HL-60/S4 treated with retinoic acid at 250 ng/mL for 4 days and 3 days (cell line): ENCODE measurements around the gene KIRREL3.

ENCODE experiments used
- in situ Hi-C: fragments of 300-500 bp; cut with MboI; formaldehyde crosslinking; loops from 2 replicates; pipeline ENCODE4 v1.7.0; 2022; ENCODE audit warnings: low sequenced_read_pairs

KIRREL3 gene

DNA sequence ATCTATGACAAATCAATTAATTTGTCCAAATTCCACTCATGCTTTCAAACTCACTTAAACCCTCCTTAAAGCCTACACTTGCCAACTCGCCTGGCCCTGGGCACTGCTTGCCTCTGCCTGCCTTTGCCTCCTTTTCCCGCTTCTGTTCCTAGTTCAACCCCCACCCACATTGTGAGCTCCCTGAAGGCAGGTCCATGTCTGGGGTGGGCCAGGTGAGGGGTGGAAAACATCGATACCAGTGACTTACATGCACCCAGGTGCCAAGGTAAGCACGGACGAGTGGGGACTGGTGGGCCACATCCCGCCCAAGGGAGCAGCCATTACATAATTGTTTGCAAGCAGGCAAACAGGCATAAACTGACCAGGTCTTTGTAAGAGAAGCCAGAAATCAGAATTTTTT lies 498.9 kb downstream of the KIRREL3 start:
- in situ Hi-C loops, result no loop called here

DNA sequence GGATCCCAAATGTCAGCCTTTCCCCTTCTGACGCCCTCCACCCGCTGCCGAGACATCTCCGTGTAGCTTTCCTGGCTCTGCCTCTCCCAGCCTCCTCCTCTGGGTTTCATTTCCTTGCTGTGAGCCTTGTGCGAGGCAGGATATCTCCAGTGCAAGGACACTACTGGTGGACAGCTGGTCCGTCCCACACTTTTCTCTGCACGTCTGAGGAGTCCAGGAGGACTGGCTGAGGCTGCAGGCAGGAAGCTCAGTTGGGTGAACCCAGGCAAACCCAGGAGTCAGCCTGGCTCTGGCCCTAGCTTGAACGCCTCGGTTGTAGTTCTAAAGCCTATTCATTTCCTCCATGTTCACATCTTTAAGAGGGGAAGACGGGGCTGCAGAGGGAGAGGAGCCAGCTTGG lies 499.6 kb downstream of the KIRREL3 start:
- in situ Hi-C loops, result no loop called here

DNA sequence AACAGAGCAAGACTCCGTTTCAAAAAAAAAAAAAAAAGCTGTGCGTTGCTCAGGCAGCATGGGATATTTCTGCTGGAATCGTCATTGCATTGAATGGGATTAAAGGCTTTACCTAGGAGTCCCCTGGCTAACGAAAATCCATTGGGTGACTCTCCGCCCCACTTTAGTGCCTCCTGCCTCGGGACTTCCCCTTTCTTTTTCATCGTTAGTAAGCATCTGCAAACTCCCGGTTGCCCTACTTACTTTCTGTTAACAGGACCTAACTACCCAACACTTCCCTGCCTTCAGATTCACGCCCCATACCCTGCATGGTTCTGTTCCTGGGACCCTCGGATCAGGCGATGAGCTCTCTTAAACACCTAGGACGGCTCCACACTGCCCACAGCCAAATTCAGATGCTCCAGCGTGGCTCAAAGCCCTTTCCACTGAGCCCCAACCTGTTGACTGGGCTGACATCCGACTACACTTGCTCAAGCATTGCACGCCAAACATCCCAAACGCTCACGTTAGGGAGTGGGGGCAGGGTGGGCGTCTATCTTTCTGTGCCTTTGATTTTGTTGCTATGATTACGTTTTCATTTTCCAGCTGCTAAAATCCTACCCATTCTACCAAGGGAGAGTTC lies 501.3 kb downstream of the KIRREL3 start:
- in situ Hi-C loops, result no loop called here

DNA sequence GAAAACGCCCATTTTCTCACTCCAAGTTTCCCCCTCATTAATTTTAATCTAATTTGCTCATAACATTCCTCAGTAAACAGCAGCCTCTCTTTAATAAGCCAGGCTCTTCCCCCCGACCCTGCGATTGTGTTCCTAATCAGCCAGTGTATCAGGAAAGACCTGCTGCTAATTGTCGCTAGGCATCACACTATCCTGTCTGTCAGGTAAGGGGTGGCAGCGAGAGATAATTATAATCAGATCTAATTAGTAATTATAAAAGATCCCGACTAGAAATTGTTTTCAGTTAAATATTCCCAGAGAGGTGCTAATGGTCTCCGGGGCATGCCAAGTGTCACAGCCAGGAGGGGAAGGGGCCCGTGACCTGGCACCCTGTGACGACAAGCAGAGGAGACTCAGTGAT lies 502.3 kb downstream of the KIRREL3 start:
- in situ Hi-C loops, result no loop called here

DNA sequence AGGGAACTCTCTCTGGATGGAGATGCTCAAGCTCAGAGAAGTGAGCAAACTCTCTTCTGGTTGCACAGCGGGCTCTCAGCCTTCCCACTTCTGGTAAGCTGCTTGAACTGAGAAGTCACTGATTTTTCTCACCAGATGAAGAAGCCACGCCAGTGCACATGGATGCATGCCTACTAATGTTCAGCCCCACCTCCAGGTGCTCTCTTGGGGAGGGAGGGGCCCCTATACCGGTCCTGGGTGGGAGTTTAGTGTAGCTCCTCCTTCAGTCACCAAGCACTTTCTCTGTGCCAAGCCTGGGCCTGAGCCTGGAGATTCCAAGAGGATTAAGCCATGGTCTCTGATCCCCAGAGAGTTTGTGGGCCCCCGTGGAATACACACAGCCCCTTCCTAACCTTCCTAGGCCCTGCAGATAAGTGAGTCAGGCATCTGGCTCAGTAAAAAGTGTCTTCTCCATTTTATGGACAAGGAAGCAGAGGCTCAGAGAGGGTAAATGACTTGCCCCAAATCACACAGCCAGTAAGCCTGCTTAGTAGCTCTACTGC lies 502.9 kb downstream of the KIRREL3 start:
- in situ Hi-C loops, result no loop called here

DNA sequence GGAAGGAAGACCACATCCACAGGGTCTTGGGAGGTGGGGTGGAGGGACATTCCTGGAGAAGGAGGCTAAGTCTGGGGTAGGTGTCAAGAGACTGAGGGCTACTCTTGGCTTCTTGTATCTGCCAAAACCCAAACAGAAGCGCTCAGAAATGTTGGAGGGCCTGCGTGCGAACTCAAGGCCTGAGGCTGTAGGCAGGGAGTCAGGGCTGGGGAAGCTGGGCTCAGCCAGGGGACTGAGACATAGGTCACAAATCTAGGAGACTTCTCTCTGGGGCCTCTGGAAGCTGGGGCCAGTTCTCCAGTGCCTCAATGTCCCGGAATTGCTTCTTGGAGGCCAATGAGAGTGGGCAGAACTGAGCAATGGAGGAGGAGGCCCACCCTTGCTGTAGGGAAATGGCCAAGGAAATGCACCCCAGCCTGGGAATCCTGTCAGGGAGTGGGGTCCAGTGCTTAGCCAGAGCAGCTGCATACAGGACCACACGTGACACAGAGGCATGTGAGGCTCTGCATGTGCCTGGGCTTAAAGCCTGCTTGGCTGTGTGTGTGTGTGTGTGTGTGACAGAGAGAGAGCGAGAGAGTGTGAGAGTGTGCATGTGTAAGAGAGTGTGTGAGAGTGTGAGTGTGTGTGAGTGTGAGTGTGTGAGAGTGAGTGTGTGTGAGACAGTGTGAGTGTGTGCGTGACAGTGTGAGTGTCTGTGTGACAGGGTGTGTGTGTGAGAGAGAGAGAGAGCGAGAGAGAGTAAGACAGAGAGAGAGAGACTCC lies 503.8 kb downstream of the KIRREL3 start:
- in situ Hi-C loops, result no loop called here

DNA sequence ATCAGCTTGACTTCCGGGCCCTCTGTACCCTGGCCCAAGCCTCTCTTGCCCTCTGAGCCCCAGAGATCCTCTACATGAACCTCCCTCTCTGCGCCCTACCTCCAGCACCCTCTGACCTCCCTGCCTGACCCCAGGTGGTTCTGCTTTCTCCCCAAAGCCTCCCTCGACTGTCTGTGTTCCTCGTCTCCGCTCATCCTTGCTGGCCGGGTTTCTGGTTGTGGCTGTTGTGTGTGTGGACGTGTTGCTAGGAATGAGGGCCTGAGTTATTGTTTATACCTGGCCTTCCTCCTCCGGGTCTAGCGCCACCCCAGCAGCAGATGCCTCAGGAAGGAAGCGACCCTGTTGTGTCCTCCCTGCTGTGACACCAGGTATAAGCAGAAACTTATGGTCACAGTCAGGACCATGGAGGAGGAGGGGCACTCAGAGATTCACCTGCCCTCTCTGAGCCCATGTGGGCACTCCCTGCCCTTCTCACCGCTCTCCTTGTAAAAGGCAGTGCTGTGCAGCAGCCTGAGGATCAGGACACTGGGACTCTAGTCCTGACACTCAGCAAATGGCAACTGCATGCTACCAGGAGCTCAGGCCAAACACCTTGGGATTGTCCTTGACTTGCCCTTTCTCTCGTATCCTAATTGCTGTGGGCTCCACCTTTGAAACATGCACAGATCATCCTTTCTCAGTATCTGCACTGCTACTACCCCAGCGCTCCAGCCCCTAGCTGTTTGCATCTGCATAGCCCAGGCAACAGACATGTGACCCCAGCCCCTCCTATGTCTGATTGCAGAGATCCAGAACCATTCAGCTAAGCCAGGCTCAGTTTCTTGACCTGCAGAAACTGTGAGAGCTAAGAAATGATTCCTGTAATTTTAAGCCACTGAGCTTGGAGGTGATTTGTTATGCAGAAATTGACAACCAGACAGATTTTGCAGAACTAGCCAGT lies 505.0 kb downstream of the KIRREL3 start:
- in situ Hi-C loops, result no loop called here

DNA sequence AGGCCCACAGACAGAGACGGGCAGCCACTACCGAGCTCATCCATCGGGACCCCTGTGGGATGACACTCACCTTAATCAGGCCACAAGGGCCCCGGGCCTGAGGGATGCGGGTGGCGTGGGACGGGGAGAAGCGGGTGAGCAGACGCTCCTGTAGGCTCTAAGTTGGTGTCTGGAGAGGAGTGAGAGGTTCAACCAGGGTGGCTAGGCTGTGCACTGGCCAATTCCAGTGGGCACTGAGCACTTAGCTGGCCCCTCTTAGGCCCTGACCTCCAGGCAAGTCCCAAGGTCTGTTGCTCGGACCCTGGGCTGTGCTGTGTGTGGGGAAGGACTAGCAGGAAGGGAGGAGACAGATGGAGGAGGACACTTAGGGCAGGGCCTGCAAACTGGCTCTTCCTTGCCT lies 505.7 kb downstream of the KIRREL3 start:
- in situ Hi-C loops, result no loop called here

DNA sequence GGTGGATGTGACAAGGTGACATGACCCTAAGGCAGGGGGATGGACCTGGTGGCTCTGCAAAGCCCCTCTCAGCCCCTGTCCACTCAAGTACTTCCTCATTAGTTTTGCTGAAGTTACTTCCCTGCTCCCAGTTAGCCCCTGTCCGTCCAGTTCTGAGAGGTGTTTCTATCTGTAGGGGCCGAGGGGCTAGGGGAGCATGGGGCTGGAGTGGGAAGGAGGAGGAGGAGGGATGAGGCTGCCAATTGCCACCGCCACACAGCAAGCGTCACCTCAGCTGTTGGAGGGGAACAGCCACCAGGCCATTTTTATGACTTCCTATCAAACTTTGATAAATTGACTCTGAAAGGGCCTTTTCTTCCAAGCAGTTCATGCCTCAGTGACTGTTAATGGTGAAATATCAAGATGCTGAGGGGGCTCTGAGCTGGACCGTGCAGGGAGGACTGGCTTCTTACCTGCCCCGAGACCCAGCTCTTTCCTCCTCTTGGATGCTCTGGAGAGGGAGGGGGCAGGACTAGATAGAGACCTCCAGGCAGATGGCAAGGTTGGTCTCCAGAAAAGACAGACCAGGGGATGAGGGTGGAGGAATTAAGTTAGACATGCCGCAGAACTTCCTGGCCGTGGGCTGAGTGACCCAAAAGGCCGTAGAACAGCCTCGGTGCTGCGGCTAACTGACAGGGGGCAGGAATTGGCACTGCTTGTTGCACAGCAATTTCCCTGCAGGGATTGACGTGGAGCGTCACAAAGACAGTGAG lies 508.1 kb downstream of the KIRREL3 start:
- in situ Hi-C loops, result no loop called here

DNA sequence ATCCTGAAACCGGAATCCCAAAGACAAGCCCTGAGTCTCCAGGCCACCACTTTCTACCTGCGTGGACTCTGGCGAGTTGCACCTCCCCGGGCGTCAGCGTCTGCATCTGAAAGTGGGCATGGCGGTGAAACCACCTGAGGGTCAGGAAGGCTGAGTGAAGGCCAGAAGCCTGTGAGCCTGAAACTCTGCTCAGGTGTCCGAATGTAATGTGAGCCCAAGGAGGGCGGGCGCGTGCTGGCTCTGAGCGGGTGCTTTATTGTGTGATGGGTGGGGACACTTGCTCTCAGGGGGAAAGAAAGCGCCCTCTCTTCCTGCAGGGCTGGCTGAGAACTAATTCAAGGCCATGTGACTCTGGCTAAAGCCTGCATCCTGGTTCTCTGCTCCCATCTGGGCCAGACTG lies 509.5 kb downstream of the KIRREL3 start:
- in situ Hi-C loops, result no loop called here

DNA sequence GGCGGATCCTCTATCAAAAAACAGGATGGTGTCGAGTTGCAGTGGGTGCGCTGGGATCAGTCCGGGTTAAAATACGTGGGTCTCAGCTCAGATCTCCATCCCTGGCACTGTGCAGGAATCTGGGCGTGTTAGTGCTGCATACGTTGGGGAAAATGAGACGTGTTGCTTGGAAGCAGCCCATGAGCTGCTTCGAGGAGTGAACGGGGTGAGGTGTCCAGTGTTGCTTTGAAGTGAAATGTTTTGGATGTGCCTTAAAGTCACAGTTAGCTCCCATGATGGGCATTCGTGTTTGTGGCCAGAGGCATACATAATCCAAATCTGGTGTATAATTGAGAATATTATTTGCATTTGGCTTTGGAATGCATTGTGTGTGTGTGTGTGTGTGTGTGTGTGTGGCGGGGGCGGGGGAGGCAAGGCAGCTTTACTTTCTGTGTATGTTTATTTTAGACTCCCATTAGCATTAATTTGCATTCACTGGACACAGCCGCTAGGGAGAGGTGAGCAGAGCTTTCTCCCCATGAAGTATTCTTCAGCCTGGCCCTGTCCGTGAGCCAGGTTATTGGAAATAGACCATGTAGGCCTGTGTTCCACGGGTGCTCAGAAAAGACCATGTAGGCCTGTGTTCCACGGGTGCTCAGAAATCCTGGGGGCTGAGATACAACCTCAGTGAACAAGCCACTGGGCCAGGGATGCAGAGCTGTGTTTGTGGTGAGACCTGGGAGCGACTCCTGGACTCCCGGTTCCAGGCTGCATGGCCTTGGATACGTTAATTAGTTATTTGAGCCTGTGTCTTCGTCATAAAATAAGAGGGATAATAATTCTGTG lies 510.5 kb downstream of the KIRREL3 start:
- in situ Hi-C loops, result no loop called here

DNA sequence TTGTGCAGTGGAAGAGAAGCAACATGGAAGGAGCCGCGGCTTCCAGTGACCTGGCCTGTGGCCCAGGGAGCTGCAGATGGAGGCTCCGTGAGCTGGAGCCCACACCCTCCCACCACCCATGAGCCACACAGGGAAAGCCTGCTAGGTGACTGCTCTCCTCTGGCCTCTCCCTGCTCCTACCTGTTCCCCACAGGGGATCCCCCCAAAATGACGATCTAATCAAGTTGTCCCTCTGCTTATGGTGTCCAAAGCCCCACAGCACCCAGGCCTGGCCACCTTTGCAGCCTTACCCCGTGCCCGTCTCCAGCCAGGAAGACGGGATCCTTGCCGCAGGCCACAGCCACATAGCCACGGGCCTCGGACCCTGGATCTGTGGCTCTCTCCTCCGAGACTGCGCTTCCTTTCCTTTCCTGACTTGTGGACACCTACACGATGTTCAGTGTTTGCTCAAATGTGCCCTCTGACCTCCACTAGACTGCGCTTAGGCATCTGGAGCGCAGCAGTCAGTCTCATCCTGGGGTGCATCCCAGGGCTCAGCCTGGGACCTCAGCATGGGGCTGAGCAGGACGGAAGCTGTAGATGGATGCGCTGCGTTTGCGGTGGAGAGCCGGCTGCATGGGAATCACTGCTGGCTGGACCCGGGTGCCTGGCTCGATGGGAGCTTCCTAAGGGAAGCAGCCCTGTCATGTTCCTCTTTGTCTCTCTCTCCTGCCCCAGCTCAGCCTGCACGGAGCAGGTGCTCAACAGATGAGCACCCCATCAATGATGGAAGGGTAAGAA lies 511.8 kb downstream of the KIRREL3 start:
- in situ Hi-C loops, result no loop called here

DNA sequence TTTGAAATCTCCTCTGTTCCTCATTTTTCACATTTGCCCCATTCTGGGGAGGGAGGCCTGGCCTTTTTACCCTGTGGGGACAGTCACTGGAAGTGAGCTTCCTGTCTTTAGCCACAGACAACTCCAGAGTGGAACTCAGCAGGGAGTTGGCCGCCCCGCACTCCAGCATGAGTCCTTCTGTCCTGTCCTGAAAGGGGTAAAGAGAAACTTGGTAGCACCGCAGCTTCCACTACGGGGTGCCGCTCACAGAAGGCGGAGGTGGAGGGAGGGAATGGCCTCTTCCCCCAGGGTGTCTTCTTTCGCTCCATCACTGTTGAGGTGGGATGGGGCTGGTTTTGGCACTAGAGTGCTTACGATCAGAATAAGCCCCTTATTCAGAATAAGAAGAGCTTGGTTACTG lies 512.9 kb downstream of the KIRREL3 start:
- in situ Hi-C loops, result no loop called here

DNA sequence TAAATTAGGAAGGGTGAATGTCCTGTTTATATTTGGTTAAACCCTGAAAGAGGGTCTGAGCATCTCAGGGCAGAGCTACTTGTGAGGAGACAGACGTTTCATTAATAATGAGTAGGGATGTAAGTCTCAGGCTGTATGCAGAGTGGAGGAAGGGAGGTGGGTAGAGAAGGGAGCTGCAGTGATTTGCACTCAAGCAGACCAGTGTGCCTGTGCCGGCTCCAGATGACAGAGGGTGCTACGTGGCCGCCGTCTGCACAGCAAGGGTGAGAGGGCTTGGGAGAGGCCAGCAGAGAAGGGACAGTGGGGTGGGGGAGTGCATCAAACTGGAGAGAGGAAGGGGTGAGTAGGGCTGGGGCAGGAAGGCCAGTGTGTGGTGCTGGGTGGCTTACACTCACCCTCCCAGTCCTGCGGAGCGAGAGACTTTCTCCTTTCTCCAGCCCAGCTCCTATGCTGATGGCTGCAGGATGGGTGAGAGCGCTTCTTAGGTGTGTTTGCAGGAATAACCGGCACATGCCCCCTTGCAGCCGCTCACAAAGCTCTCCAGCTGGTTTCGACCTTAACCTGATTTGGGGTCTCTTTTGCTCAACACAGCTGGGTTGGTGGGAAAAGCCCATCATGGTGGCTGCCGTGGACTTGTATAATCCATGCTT lies 514.5 kb downstream of the KIRREL3 start:
- in situ Hi-C loops, result no loop called here

DNA sequence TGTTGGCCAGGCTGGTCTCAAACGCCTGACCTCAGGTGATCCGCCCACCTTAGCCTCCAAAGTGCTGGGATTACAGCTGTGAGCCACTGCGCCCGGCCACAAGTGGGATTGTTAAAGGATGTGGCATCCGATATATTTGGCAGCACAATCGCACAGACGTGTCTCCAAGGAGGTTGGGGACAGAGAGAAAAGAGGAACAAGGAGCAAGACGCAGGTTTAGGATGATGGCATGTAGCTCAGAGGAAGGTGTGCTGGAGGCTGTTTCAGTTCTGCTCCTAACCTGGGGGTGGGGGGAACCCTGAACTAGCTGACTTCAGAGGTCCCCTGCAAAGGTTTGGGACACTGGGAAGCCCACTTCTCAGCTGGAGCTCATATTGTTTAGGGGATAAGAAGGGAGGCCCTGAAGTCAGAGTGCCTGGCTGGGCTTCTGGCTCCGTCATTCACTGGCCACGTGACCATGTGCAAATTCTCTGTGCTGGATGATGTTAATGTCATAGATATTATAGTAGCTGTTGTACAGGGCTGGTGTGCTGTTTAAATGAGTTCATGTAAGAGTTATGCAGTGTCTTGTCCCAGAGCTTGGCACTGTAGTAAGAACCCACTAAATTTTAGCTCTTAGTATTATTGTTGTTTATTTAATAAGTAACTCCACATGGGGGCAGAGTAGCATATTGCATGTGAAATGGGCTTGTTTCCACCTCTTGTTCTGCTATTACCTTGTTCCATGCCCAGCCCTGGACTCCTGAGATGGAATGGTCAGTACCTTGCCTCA lies 515.4 kb downstream of the KIRREL3 start:
- in situ Hi-C loops, result no loop called here

DNA sequence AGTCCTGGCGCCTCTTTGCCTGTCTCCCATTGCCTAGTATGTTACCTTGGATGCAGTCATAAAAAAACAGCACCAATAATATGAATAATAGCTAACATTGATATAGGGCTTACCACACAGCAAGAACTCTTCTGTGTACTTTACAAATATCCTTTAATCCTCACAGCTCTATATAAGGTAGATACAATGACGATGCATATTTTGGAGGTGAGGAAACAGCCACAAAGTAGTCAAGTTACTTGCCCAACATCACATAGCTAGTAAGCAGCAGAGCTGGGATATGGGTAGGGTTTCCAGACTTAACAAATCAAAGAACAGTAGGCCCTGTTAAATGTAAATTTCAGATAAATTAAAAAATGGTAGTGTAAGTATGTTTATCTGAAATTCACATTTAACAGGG lies 516.3 kb downstream of the KIRREL3 start:
- in situ Hi-C loops, result no loop called here

DNA sequence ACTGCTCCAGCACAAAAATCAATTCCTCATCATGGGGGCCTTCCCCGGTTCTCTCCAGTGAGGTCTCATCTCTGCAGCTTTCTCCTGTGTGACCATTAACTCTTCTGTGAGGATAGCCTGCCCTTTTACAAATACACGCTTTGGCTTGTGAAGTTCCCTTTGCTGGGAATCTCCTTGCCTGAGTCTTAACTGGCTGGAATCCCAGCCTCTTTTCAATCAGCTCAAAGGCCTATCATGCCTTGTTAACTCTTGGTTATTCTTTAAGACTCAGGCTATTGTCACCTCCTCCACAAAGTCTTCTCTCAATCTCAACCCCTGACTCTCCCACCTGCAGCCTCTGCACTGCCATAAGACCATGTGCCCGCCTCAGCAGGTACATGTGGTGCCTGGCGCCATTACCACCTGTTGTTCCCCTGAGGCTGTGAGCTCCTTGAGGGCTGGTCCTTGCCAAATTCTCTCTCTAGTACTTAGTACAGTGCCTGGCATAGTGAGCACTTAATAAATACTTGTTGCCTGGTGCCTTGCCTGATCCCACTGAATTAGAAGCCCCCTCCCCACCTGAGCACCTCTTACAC lies 516.9 kb downstream of the KIRREL3 start:
- in situ Hi-C loops, result no loop called here
